HL-60 (cell line): Measurements from ENCODE around the gene PPP3CA.

Experiments used
- DNase-seq, 2 experiments: peaks; one replicate each; pipeline ENCODE4 v3.0.0-alpha.2; 2010 to 2020; ENCODE audit warnings: low read depth in 1 of 2, low spot score in 1 of 2
- H3K27ac ChIP-seq: fragments of 250-450 bp; sonication (Bioruptor Pico); replicated peaks from 2 replicates; pipeline ENCODE4 v1.5.1; 2020; ENCODE audit warnings: mild to moderate bottlenecking, moderate library complexity
- H3K27me3 ChIP-seq: fragments of 250-450 bp; sonication (Bioruptor Pico); 2 replicates; pipeline ENCODE4 v1.5.1; 2021; ENCODE audit warnings: mild to moderate bottlenecking, moderate library complexity; ENCODE audit not compliant: insufficient read depth, poor library complexity, severe bottlenecking
- H3K4me3 ChIP-seq: replicated peaks from 2 replicates; pipeline ENCODE4 v1.5.1; 2011; ENCODE audit warnings: mild to moderate bottlenecking, control low read depth, low read length; ENCODE audit not compliant: insufficient read depth
- GABPA ChIP-seq: IDR thresholded peaks from 2 replicates; pipeline ENCODE4 v1.6.1; 2012; ENCODE audit warnings: low read depth
- POLR2AphosphoS5 ChIP-seq: IDR thresholded peaks from 2 replicates; pipeline ENCODE4 v1.6.1; 2012; ENCODE audit warnings: low read depth
- SPI1 ChIP-seq: IDR thresholded peaks from 2 replicates; pipeline ENCODE4 v1.6.1; 2012; ENCODE audit warnings: low read depth, mild to moderate bottlenecking, borderline replicate concordance
- TF ChIP-seq, protein P1 (sequence below): IDR thresholded peaks from one replicate; pipeline ENCODE4 v1.5.1; 2011; ENCODE audit warnings: low read length, control low read depth, inconsistent platforms; ENCODE audit not compliant: insufficient read depth
- TF ChIP-seq, protein P2 (sequence below): IDR thresholded peaks from 2 replicates; pipeline ENCODE4 v1.6.1; 2012; ENCODE audit warnings: low read depth; ENCODE audit not compliant: insufficient replicate concordance

PPP3CA gene

DNA sequence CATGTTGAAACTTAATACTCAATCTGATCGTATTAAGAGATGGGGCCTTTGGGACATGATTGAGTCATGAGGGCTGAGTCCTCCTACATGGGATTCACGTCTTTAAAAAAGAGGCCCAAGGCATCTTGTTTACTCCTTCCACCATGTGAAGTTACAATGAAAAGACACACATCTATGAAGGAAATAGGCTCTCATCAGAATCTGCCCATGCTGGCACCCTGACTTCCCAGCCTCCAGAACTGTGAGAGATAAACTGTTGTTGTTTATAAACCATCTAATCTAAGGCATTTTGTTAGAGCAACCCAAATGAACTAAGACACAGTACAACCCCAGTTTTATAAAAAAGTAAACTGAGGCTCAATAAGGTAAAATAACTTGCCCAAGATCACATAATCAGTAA lies 32.3 kb downstream of the PPP3CA start:
- DNase-seq: no peak
- no peak for TF ChIP-seq SPI1
- TF ChIP-seq, protein P1, sequence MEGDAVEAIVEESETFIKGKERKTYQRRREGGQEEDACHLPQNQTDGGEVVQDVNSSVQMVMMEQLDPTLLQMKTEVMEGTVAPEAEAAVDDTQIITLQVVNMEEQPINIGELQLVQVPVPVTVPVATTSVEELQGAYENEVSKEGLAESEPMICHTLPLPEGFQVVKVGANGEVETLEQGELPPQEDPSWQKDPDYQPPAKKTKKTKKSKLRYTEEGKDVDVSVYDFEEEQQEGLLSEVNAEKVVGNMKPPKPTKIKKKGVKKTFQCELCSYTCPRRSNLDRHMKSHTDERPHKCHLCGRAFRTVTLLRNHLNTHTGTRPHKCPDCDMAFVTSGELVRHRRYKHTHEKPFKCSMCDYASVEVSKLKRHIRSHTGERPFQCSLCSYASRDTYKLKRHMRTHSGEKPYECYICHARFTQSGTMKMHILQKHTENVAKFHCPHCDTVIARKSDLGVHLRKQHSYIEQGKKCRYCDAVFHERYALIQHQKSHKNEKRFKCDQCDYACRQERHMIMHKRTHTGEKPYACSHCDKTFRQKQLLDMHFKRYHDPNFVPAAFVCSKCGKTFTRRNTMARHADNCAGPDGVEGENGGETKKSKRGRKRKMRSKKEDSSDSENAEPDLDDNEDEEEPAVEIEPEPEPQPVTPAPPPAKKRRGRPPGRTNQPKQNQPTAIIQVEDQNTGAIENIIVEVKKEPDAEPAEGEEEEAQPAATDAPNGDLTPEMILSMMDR: no peak
- TF ChIP-seq POLR2AphosphoS5: no peak
- TF ChIP-seq, protein P2, sequence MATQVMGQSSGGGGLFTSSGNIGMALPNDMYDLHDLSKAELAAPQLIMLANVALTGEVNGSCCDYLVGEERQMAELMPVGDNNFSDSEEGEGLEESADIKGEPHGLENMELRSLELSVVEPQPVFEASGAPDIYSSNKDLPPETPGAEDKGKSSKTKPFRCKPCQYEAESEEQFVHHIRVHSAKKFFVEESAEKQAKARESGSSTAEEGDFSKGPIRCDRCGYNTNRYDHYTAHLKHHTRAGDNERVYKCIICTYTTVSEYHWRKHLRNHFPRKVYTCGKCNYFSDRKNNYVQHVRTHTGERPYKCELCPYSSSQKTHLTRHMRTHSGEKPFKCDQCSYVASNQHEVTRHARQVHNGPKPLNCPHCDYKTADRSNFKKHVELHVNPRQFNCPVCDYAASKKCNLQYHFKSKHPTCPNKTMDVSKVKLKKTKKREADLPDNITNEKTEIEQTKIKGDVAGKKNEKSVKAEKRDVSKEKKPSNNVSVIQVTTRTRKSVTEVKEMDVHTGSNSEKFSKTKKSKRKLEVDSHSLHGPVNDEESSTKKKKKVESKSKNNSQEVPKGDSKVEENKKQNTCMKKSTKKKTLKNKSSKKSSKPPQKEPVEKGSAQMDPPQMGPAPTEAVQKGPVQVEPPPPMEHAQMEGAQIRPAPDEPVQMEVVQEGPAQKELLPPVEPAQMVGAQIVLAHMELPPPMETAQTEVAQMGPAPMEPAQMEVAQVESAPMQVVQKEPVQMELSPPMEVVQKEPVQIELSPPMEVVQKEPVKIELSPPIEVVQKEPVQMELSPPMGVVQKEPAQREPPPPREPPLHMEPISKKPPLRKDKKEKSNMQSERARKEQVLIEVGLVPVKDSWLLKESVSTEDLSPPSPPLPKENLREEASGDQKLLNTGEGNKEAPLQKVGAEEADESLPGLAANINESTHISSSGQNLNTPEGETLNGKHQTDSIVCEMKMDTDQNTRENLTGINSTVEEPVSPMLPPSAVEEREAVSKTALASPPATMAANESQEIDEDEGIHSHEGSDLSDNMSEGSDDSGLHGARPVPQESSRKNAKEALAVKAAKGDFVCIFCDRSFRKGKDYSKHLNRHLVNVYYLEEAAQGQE: no peak
- TF ChIP-seq GABPA: no peak
- Histone ChIP-seq H3K27me3 (no peaks in the 10 kb centered on the region), H3K4me3 (no peak overlapping the region), H3K27ac (no peak overlapping the region)

DNA sequence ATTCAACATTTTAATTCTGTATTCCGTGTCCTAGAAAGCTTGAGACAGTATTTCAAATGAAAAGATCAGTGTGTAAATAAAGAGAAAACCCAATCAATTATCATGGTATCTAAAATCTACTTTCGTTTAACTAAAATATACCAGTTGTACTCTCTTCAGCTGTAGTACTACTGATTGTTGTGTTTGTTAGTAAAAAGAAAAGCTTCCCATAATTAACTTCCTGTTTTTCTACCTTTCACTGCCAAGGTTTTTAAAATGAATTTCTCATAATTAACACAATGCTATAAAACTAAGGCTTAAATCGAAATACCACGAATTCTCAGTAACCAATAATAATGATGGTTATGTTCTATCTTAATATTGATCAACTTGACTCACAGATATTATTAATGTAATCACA lies 37.4 kb downstream of the PPP3CA start:
- DNase-seq: no peak
- TF ChIP-seq SPI1: no peak
- TF ChIP-seq POLR2AphosphoS5: no peak
- TF ChIP-seq, protein P2: no peak
- TF ChIP-seq, protein P1: no peak
- TF ChIP-seq GABPA: no peak

DNA sequence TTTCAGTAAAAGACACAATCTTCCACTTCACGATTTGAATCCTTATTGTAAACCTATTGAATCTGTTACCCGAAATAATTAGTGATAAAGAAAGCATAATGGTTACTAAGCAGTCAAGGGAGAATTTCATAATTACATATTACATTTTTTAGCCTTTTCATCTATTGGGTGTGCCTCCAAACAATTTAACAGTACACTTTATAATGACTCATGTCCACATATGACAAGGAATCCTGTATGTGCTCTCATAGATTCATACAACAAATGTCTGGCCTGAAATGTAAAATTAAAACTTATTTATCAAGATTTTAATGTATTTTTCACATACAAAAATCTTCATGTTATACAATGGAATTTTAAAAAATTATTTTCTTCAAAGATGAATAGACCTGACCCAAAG lies 39.4 kb downstream of the PPP3CA start:
- no peak for DNase-seq
- Histone ChIP-seq H3K4me3 (no peak overlapping the region), H3K27ac (no peak overlapping the region), H3K27me3 (no peaks in the 10 kb centered on the region)
- TF ChIP-seq, protein P1: no peak
- TF ChIP-seq, protein P2: no peak
- TF ChIP-seq SPI1: no peak
- no peak for TF ChIP-seq GABPA
- no peak for TF ChIP-seq POLR2AphosphoS5

More for the DNA sequence above, 37.4 kb downstream of the PPP3CA start:
- H3K27me3 ChIP-seq: no peaks in the 10 kb centered on the region
- no peak overlapping the region for H3K27ac ChIP-seq
- no peak overlapping the region for H3K4me3 ChIP-seq
